ENCODE results near the gene JMJD8.

JMJD8 gene

GRCh38 chr16:662095-662494 is 22.0 kb downstream of the JMJD8 start:
- no peak for DNase-seq (ENCODE audit: low read depth, low spot score)

GRCh38 chr16:661184-661821 is 22.8 kb downstream of the JMJD8 start:
- no peak for DNase-seq (ENCODE audit: low read depth, low spot score)

GRCh38 chr16:660459-661183 is 23.5 kb downstream of the JMJD8 start:
- DNase-seq (ENCODE audit: low read depth, low spot score), result no peak

DNA sequence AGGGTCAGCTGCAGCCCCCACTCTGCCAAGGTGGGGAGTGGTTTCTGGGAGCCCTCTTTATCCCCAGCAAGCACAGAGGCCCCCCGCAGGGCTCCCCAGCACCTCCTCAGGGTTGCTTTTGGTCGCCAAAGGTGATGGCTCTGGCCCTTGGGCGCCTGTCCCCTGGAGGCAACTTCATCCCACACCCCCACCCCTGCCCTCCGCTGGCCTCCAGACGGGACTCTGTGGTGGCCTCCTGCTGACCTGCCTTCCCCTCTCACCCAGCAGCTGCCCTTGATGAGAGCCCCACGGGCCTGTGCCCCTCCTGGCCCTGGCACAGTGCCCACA is 24.0 kb downstream of the JMJD8 start:
- no peak for DNase-seq (ENCODE audit: low read depth, low spot score)

DNA sequence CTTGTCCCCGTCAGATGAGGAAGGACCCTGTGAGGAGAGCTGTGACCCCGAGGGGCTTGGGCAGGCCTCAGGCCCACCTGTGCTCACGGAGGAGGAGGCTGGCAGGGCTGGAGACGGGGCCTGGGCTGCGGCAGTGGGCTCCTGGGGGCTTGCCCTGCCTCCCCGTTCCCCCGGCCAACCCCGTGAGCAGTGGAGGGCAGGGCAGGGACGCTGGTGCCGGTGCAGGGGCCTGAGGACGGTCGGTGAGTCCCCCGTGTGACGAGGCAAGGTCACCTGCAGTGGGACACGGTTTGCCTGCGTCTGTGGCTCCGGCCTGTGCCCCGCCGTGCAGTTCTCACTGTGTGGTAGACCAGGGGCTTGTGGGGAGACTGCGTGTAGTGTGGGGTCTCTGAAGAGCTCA is 24.5 kb downstream of the JMJD8 start:
- DNase-seq (ENCODE audit: low read depth, low spot score), result no peak

- DNase-seq (ENCODE audit: low read depth, low spot score), result no peak
Observed at GRCh38 chr16:658679-659571, 25.2 kb downstream of the JMJD8 start.

DNA sequence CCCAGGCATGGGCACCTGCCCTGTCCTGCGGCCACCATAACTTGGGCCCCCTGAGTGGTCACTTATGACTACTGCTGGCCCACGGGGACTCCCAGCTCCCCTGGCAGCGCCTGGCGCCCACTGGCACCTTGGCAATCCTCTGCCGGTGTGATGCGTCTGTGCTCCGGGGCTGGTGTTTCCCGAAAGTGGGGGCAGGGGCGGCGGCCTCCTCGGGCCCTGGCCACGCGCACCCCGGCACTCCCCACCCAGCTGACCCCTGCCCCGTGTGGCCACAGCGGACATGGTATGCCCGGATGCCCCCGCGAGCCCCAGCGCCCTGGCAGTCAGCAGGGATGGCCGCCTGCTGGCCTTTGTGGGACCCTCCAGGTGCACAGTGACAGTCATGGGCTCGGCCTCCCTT is 26.6 kb downstream of the JMJD8 start:
- no peak for DNase-seq (ENCODE audit: low read depth, low spot score)

DNA sequence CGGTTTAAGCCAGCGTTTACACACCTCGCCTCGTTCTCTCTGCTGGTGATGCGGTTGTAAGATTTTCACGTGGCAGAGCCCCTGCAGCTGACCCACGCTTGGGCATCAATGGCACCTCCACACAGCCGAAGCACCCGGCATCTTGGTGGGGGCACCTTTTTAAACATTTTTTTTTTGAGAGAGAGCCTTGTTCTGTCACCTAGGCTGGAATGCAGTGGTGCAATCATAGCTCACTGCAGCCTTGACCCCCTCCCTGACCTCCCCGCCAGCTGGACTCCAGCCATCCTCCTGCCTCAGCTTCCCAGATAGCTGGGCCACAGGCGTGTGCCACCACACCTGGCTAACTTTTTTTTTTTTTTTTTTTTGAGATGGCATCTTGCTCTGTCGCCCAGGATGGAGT is 30.1 kb downstream of the JMJD8 start:
- no peak for DNase-seq (ENCODE audit: low read depth, low spot score)

DNA sequence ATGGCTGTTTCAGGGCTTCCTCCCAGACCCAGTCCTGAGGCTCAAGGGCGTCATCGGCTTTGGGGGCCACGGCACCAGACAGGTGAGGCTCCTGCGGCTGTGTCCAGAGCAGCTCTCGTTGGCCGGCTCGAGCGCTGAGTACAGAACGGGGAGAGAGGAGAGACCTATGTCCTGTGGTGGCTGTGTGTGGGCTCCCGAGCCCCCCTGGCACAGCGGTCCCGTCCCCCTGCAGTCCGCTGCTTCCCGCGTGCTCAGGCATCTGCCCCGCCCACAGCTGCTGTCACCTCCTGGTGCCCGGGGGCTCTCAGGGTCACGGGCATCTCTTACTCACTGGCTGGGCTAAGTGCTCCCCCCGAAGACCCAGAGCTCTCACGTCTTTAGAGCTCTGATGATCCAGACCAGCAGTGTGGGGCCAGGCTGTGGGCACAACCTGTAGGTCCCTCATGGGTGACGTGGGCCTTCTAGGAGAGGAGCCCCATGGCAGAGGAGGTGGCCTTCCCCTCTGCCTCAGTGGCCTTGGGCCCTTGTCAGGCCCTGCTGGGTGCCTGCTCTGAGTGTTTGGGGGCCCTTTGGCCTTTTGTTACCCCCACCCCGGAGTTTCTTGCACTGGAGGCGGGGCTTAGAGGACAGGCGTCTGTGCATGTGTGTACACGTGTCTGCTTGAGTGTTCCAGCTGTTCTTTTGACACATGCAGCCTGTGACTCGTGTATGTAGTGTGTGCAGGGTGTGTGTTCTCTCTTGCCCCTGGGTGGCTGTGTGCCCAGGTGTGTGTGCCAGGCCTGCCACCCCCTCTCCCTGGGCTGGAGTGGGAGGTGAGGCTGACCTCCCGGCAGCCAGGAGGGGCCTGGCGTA is 31.5 kb downstream of the JMJD8 start:
- DNase-seq (ENCODE audit: low read depth, low spot score), result no peak

GRCh38 chr16:651844-652243 is 32.3 kb downstream of the JMJD8 start:
- no peak for DNase-seq (ENCODE audit: low read depth, low spot score)

DNA sequence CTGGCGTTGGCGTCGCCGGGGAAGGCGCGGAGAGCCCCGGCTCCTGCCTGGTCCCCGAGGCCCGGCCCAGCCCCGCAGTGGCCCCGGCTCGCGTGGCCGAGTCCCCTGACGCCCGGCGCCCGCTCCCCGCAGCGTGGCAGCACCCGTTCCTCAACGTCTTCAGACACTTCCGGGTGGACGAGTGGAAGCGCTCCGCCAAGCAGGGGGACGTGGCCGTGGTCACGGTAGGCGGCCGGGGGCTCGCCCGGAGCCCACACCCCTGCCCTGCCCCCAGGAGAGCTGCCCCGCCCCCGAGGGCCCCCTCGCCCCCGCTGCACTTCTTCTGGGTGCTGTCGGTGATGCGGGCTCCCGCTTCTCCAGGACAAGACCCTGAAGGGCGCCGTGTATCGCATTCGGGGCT is 34.5 kb downstream of the JMJD8 start:
- DNase-seq (ENCODE audit: low read depth, low spot score), result no peak

DNA sequence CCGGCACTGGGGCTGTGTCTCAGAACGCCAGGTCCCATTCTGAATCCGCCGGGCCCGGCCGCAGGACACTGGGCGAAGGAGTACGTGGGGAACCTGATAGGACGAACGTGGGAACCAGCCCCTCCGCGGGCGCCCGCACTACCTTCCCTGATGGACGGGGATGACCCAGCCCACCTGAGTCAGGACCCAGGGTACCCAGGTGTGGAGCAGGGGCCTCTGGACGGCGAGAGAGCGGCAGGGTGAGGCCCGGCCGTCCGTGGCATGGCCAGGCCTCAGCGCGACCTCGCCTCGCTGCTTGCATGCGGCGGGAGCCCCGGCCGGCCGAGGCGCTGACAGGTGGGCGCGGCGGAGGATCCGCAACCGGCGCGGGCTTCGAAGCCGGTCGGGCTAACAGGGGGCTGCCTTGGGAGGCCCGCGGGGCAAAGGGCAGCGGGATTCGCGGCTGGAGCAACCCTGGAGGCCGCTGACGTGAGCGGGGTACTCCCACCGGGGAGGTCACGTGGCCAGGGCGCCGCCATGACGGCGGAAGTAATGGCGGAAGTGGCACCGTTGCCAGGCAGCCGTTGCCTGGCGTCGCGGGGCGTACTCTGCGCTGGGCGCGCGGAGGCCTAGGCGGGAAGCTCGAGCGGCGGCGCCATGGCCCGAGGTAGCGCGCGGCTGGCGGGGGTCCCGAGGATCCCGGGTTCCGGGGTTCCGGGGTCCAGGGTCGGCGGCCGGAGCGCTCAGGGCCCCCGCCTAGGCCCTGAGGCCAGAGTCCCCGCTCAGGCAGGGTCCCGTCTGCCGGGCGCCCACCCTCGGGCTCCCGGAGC is 35.1 kb downstream of the JMJD8 start, which contains the start of gene WDR90:
TSS of gene WDR90 (plus strand) at position 585 of the 809 bp plus-strand sequence. CDS start at position 637, 52 bp downstream.
- peak; percentile 87 for DNase-seq (ENCODE audit: low read depth, low spot score)

DNA sequence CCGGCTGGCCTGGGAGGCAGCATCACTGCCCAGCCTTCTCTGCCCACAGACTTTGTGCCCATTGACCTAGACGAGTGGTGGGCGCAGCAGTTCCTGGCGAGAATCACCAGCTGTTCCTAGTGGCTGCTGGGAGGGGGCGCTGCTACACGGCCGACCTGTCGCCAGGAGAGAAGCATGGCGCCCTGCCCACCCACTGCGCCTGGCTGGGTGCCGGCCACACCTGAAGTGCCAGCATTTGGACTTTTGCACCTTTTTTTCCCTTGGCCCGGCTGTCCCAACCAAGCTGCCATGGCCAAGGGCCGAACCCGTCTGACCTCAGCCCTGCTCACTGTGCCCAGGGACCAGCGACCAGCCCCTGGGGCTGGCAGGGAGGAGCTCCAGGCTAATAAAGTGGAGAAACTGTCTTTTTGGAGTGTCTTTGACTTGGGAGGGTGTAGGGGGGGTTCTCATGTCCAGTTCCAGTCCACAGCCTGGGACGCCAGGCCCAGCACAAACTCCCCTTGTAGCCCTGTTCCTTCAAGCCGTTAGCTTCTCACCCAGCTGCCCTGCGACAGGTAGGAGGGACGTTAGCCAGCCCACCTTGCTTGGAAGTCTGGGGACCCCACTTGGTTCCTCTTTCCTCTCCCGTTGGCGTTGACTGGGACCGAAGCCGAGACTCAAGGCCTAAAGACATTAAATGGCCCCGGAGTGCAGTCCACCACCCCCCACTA is 35.9 kb downstream of the JMJD8 start:
- no peak for DNase-seq (ENCODE audit: low read depth, low spot score)

DNA sequence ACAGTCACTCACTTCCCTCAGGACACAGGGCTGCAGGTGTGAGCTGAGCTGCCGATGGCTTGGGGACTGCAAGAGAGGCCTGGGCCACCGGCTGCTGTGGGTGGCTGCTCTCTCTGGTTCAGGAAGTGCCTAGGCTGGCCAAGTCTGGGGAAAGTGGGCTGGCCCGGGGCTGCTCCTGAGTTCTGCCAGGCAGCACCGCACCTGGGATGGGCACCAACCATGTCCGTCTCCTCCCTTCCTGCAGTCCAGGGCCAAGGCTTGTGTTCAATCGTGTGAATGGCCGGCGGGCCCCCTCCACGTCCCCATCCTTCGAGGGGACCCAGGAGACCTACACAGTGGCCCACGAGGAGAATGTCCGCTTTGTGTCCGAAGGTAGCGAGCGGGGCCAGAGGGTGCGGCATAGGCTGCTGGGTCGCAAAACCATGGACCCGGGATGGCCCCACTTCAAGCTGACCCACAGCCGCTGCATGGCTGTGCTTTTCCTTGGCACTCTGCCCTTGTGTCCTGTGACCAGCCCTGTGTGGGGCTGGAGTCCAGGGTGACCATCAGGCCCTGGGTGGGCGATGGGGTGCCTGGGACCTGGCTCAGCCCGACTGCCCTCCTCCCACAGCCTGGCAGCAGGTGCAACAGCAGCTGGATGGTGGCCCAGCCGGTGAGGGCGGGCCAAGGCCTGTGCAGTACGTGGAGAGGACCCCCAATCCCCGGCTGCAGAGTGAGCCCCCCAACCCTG is 36.8 kb downstream of the JMJD8 start:
- DNase-seq (ENCODE audit: low read depth, low spot score), result no peak

DNA sequence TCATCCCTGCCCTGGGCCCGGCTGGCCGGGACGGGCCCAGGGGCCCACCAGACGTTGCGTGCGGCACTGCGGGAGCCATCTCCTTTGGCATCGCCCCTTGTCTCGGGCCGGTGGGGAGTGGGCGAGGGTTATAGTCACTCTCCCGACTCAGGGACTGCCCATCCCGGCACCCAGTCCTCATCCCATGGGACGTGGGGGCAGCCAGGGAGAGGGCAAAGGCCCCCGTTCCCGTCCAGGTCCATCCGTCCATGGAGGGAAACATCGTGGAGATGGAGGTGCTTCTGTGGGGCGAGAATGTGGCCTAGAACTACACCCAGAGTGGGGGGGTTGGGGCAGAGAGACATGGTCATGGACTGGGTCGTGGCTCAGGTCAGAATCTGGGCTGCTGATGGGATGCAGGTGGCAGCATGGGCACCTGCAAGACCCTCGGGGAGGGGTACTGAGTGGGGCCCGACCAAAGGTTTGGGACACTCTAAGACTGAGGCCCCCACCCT is 37.4 kb downstream of the JMJD8 start:
- no peak for DNase-seq (ENCODE audit: low read depth, low spot score)

DNA sequence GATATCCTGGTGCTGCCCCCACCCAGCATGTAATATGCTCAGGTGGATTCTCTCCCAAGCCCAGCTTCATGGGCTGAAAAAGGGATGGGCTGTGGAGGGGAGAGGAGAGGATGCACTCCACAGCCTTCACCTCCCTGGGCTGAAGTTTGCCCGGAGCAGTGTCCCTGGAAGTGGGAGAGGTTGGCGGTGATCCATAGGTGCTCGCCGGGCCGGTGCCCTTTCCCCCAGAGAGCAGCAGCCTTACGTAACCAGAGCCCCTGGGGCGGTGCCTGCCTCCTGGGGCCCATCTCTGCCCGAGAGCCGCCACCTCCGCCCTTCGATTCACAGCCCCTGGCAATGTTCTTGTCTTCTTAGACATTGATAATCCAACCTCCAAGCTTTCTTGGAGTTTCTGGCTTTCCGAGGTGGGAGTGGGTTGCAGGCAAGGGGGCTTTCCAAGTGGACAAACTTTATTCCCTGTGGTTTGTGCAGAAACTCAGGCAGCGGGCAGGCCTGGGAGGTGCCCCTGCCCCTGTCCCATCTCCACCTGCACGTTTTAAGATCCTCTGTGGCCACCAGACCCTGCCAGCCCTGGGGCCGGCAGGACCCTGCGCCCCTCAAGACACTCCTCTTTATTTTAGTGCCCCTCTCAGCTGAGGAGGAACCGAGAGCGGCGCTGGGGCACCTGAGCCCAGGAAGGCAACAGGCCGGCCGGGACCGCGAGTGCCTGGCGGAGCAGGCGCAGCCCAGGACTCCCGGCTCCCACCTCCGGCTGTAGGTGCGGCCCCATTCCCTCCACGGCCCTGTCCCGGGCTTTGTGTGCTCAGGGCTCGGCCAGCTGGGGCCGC is 38.1 kb downstream of the JMJD8 start:
- DNase-seq (ENCODE audit: low read depth, low spot score), result no peak

- DNase-seq (ENCODE audit: low read depth, low spot score), result no peak
Observed at GRCh38 chr16:644556-644955, 39.6 kb downstream of the JMJD8 start.

- DNase-seq (ENCODE audit: low read depth, low spot score), result no peak
Observed at GRCh38 chr16:643050-643368, 41.1 kb downstream of the JMJD8 start.

Measured in activated CD4-positive, CD25-positive, alpha-beta regulatory T cell treated with anti-CD3 and anti-CD28 coated beads, Interleukin-2, amount 50 U/mL, for 16 hours (primary cell).